ENCODE data around the gene DNAH1.

The DNAH1 gene

DNA sequence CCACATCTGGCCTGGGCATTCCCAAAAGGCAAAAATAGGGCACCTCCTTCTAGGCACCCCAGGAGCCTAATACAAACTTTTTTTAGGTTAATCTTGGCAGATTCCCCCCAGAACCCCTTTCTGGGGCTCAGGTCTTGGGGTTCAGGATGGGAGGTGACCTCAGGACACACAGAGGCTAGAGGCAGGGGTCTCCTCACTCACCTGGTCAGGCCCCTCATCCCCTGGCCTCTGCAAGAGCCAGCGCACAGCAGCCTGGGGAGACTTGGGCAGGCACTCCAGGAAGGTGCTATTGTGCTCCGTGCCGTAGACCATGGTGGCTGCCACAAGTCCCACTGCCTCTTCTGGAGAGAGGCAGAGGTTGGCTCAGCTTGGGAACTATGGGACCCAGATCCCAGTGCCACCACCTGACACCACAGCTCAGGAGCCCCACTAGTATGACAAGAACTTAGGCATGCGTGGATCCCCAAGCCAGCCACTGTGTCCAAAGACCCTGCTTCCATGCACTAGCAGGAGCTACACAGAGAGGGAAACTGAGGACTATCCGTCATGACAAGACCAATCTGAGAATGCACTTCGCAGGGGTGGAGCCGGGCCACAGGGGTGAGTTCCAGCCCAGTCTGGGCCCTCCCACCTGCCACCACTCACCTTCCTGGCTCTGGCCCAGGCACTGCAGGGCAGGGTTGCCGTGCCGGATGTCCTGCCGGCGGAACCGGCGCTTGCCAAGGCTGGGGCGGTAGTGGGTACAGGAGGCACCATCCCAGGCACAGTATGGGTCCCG, 121.4 kb downstream of the DNAH1 start:
- no peak for ATAC-seq

- ATAC-seq, result no peak
Observed at GRCh38 chr3:52438104-52438376, 121.9 kb downstream of the DNAH1 start.

GRCh38 chr3:52438579-52439425, 122.7 kb downstream of the DNAH1 start:
- no peak for ATAC-seq

DNA sequence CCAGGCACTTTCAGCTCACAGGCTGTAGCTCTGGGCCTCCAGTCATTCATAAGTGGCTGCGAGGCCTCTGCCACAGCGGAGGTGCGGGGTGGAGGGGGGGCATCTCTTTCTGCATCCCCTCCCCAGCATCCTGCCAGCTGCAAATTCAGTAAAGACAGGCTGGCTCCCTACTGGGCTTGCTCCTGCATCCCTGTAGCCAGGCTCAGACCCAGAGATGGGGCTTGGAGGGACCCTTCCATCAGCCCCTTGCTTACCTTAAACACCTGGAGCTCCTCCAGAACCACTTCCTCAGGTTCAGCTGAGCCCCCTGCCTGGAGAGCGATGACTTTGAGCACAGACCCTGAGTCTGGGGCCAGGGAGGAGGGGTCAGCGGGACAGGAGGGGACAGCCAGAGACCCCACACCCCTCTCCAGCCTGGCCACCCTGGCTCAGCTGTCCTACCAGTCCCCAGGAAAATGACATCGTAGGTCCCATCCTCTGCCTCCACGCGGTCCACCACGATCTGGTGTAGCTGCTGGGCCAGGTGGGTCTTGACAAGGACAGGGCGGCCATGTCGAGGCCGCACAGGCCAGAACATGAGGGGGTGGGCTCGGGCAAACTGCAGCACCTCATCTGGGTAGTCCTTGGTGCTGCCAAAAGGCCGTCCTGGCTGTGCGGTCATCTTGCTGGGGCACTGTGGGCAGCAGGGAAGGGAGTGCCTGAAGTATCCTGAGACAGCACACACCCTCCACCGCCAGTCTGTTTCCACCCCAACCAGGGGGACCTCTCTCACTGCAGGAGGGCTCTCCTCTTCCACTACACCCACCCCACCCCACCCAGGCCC, 123.5 kb downstream of the DNAH1 start:
- ATAC-seq, result no peak

DNA sequence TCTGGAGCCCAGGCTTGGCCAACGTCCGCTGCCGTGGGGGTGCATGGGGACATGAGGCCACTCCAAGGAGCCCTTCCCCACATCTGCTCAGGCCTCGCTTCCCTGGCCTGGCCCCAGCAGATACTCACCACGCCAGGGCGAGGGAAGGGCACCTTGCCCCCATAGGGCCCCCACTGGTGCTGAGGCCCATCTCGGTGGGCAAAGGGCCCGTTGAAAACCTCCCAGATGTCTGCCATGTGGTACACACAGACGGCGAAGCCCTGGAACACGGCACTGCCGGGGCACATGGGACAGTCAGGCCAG, 124.1 kb downstream of the DNAH1 start:
- no peak for ATAC-seq

DNA sequence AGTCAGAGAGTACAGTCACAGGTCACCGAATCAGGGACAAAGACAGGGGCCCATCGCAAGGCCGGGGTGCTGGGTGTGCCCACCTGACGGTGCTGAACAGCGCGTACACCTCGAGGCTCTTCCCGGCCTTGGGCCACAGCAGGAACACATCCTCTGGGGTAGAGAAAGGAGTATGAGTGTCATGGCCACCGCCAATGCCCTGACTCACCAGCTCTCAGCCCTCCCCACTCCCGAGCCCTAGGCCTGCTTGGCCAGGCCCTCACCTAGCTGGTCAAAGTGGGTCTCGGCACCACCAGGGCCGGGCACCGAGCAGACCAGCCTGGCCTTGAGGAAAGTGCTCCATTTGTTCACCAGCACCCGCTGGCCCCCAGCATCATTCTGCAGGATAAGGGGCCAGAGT, 124.6 kb downstream of the DNAH1 start:
- ATAC-seq, result no peak

GRCh38 chr3:52441091-52441771, 125.1 kb downstream of the DNAH1 start:
- ATAC-seq, result no peak

GRCh38 chr3:52441772-52442332, 125.7 kb downstream of the DNAH1 start:
- ATAC-seq, result no peak

GRCh38 chr3:52442409-52443267, 126.5 kb downstream of the DNAH1 start:
- ATAC-seq, result no peak

DNA sequence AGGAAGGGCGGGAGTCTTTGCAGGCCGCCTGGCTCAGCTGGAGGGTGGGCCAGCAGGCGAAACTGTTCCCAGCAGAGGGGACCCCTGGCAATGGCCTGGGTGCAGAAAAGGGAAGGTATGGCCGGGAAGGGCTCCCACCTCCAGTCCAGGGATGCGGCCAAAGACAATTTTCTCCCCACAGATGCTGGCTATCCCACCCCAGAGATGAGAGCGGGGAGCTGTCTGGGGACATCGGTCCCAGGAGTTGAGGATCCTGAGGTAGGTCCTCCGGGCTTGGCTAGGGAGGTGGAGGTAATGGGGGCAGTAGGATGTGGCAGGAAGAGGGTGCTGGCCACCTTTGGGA, 127.1 kb downstream of the DNAH1 start:
- ATAC-seq, result no peak

GRCh38 chr3:52443791-52444687, 127.9 kb downstream of the DNAH1 start:
- ATAC-seq, result no peak

DNA sequence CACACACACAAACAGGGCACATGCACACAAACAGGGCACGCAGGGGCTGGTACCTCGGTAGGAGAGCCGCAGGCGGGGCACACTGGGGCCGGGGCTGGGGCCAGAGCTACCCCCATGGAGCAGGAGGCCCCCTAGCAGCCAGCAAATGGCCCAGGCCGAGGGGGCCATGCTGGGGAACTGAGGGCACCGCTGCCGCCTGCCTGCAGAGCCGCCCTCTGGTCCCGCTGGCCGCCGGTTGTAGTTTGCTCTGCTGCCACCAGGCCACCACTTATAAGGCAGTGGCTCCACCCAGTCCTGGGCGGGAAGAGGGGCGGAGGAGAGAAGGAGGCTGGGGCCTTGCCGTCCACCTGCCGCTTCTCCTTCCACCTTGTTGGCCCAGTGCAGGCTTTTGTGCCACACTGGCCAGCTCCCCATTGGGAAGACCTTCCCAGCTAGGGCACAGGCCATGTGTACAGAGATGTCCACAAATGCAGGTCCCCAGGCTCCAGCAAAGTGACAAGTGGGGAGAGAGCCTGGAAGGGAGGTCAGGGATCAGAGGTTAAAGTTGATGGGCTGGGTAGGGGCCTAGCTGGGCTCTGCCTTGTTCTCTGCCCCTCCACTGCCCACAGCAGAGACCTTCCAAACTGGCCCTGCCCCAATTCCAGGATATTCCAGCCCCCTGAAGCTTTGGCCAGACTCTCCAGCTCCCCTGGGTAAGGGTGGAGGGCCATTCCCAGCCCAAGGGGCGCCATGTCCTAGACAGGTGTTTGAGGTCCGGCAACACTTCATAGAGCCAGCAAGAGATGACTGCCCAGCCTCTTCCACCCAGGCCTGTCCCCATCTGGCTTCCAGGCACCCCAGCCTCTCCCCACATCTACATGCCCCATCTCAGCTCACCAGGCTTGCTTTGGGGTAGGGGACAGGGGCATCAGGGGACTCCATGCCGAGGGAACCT, 129.0 kb downstream of the DNAH1 start, which contains the start of gene SEMA3G:
Gene SEMA3G, minus strand, starts transcription at position 244 of the 934 bp plus-strand sequence. Its CDS starts 76 bp downstream, at position 168.
- ATAC-seq, result peak; percentile 99

- no peak for ATAC-seq
Observed at GRCh38 chr3:52446042-52446441, 129.9 kb downstream of the DNAH1 start.

GRCh38 chr3:52446631-52447511, 130.8 kb downstream of the DNAH1 start:
- ATAC-seq, result peak; percentile 50 to 58

GRCh38 chr3:52447512-52448355, 131.6 kb downstream of the DNAH1 start:
- no peak for ATAC-seq
